ENCODE measurements around the gene BTBD10. TPM values are rescaled to one million over a fixed set of nuclear protein-coding genes. Genes with fewer than 3 reads are reported as not detected.

The BTBD10 gene
- total RNA-seq, 1 experiment from 2014 or later = 23.3 TPM

GRCh38 chr11:13445588-13445987, 17.4 kb downstream of the BTBD10 start:
- Histone ChIP-seq H3K4me1 (ENCODE audit: insufficient read depth, low read length) (no peaks in the 10 kb centered on the region), H4K8ac (replicated peaks; ENCODE audit: insufficient read length, low read depth, low read length) (no peak overlapping the region), H3K23me2 (ENCODE audit: insufficient read length, low read depth, low read length, poor library complexity, severe bottlenecking) (no peaks in the 10 kb centered on the region), H3K9me3 (ENCODE audit: control insufficient read depth, low read depth, low read length) (no peaks in the 10 kb centered on the region), H3K23ac (ENCODE audit: insufficient read length, low read depth, low read length) (no peak overlapping the region), H3K14ac (ENCODE audit: insufficient read depth, low read length) (no peak overlapping the region), H4K91ac (ENCODE audit: insufficient read length, low read depth, low read length) (no peak overlapping the region), H3K9ac (ENCODE audit: extremely low read depth, insufficient read length, low read length) (no peak overlapping the region), H3K27ac (ENCODE audit: insufficient read length, low read depth, low read length) (no peak overlapping the region), H3K27me3 (ENCODE audit: insufficient read depth, low read length) (no peaks in the 10 kb centered on the region), H3K56ac (ENCODE audit: insufficient read length, low read depth, low read length) (no peak overlapping the region), H2BK5ac (ENCODE audit: insufficient read length, low read length) (no peak overlapping the region), H2AK5ac (ENCODE audit: insufficient read length, low read length) (no peak overlapping the region), H4K20me1 (ENCODE audit: control insufficient read depth, insufficient read depth, insufficient read length) (no peaks in the 10 kb centered on the region), H3K18ac (ENCODE audit: insufficient read length, low read depth, low read length) (no peak overlapping the region), H2BK15ac (ENCODE audit: low read depth, low read length) (no peak overlapping the region), H2BK20ac (ENCODE audit: low read depth, low read length, poor library complexity, severe bottlenecking) (no peak overlapping the region), H3K79me2 (ENCODE audit: insufficient read depth, low read length) (peaks cover 2% of the 10 kb centered on the region; the same call in 1 of the 2 replicates), H3K79me1 (ENCODE audit: insufficient read depth, low read depth, low read length, poor library complexity, severe bottlenecking) (no peaks in the 10 kb centered on the region), H3T11ph (ENCODE audit: low read length) (no peak overlapping the region), H4K5ac (ENCODE audit: insufficient read length, low read depth, low read length) (no peak overlapping the region), H3K4ac (ENCODE audit: low read depth, low read length) (no peak overlapping the region), H2BK120ac (ENCODE audit: low read depth, low read length, poor library complexity, severe bottlenecking) (no peak overlapping the region), H2AFZ (ENCODE audit: low read length) (no peak overlapping the region), H2BK12ac (ENCODE audit: insufficient read length, low read depth, low read length) (no peak overlapping the region), H3K4me2 (ENCODE audit: insufficient read depth, insufficient read length, low read length) (no peak overlapping the region)
- Mint-ChIP-seq H3K27ac (no peak overlapping the region), H3K4me3 (no peak overlapping the region), H3K9me3 (no peaks in the 10 kb centered on the region), H3K4me1 (peaks cover 0 to 3% of the 10 kb centered on the region in 2 experiments; a peak in 2 of 4 replicates), H3K36me3 (ENCODE audit: insufficient read depth in 1 of 3, low read depth in 3 of 3) (peaks cover 0 to 2% (median 0%) of the 10 kb centered on the region in 3 experiments; a peak in 1 of 7 replicates), H3K27me3 (ENCODE audit: low read depth) (no peaks in the 10 kb centered on the region)
- WGBS (ENCODE audit: extremely low coverage, insufficient read length, low lambda C conversion rate) = no CpG with 5 or more reads among the region's 2 CpGs
- no peak for TF ChIP-seq CTCF (conservative IDR thresholded peaks at IDR 0.05)
- DNase-seq = no peak

Measured in H9 (cell line).